HG03025 (cell line): ENCODE measurements around the gene KCNK3.
"Not testable (repeated sequence)": the region's sequence is repeated elsewhere in the genome, so short reads cannot be mapped to it uniquely, and the experiment has no call there.

Experiments used
- ATAC-seq: cut with Tn5 transposase; IDR thresholded peaks from one replicate; pipeline ENCODE4 v1.9.1; 2021; ENCODE audit warnings: mild to moderate bottlenecking, moderate library complexity; ENCODE audit not compliant: unreplicated experiment, low FRiP score

Gene KCNK3

DNA sequence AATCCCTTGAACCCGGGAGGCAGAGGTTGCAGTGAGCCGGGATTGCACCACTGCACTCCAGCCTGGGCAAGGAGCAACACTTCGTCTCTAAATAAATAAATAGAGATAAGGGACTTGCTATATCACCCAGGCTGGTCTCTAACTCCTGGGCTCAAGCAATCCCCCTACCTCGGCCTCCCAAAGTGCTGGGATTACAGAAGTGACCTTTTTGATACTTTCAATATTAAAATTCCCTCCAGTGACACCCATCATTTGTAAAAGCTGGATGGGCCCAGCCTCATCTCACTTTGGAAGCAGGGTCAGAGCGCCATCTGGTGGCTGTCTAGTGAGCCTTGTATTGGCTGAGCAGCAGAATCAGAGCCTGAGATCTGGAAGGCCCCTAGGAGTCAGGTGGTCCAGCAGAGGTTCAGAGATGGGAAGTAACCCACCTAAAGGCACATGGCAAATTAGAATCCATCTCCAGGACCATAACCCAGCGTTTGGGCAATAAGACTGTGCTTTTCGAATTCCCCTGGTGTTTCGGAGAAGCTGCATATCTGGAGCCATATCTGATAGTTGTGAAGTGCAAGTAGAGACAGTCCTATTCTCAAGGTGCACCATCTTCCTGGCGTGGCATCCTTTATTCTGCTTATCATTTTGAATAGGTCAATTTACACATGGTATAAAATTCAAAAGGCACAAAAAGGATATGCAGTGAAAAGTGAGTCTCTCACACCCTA, 53.2 kb downstream of the KCNK3 start:
- ATAC-seq = no peak

DNA sequence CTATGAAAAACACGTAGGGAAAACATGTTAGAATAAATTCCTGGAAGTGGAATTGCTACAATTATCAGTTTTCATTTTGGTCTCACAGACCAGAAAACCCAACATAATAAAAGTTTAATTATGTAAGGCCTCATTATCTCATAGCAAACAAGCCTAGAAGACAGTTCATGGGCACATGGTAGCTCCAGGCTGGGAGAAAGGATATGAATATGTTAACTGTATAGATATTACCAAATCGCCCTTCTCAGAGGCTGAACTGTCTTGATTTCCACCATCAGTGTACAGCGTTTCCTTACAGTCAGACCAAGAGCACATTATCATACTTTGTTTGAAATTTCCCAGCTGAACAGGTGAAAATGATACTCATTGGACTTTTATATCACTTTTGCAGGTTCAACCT, 54.4 kb downstream of the KCNK3 start:
- no peak for ATAC-seq

DNA sequence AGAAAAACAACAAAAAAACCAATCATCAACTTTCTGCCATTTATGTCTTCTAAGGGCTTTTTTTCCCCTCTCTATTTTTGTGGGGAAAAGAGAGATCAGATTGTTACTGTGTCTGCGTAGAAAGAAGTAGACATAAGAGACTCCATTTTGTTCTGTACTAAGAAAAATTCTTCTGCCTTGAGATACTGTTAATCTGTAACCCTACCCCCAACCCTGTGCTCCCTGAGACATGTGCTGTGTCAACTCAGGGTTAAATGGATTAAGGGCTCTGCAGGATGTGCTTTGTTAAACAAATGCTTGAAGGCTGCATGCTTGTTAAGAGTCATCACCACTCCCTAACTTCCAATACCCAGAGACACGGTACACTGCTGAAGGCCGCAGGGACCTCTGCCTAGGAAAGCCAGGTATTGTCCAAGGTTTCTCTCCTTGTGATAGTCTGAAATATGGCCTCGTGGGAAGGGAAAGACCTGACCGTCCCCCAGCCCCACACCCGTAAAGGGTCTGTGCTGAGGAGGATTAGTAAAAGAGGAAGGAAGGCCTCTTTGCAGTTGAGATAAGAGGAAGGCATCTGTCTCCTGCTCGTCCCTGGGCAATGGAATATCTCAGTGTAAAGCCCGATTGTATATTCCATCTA, 57.4 kb downstream of the KCNK3 start:
- ATAC-seq = not testable (repeated sequence)

DNA sequence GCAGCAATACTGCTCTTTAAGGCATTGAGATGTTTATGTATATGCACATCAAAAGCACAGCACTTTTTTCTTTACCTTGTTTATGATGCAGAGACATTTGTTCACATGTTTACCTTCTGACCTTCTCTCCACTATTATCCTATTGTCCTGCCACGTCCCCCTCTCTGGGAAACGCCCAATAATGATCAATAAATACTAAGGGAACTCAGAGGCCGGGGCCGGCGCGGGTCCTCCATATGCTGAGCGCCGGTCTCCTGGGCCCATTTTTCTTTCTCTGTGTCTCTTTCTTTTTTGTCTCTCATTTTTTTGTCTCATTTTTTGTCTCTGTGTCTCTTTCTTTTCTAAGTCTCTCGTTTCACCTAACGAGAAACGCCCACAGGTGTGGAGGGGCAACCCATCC, 57.9 kb downstream of the KCNK3 start:
- ATAC-seq = not testable (repeated sequence)

DNA sequence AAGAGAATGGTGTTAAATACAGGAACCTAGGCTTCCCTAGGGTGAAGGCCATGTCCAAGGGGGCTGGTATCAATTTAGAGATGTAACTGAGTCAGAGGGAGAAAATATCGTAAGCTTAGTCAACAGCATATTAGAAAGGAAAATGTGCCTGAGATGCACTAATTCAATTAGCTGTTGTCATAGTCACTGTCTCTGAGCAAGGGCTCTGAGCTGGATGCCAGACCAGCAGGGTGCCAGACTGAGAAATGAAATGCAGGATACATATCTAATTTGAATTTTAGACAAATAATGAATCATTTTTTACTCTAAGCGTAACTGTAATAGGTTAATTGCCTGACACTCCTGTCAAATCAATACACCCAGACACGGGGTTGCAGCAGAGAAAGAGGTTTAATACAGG, 60.1 kb downstream of the KCNK3 start:
- no peak for ATAC-seq

DNA sequence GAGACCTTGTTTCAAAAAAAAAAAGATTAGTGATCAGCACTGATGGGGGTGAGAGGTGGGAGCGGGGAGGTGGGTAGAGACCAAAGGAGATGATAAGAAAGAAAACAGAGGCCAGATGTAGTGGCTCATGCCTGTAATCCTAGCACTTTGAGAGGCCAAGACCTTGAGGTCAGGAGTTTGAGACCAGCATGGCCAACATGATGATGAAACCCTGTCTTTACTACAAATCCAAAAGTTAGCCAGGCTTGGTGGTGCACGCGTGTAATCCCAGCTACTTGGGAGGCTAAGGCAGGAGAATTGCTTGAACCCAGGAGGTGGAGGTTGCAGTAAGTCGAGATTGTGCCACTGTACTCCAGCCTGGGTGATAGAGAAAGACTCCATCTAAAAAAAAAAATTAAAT, 62.0 kb downstream of the KCNK3 start:
- no peak for ATAC-seq

DNA sequence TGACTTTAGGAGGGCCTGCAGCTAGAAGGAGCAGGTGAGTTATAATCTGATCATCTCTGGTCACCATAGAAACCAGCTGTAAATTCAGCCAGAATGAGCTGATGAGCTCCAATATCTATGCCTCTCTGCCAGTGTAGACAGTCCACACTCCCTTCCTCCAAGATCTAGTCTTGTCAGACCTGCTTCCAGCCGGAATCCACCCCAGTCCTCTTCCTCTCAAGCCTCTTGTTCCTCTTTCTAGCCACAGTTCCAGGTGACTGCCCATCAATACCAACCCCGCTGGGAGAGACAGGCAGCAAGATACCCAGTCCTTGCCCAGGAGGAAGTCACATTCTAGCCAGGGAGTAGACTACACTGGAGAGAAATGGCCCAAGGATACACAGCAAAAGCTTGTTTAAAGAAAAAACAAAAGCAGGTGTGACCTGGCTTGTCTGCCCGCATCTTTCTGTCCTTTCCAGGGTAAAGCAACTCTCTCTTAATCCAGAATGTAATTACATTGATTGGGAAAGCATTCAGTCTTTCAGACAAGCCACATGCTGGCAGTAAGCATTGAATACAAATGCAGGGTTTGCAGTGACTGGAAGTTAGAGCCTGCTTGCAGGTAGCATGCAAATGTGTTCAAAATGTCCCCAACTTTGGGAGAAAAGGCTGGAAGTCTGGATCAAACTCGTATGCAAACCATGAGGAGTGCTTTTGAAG, 62.6 kb downstream of the KCNK3 start:
- ATAC-seq = no peak

DNA sequence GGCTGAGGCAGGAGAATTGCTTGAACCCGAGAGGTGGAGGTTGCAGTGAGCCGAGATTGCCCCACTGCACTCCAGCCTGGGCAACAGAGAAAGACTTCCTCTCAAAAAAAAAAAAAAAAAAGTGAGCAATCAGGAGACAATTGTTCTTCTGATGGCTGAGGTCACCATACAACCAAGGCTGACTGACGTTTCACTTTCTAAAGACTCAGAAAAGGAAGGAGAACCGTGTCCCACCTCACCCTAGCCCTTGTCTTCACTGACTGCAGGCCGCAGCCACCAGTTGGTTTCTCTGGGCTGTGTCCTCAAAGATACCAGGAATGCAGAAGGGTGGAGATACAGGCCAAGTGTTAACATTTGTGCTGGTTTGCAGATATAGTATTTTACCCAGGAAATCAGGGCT, 63.8 kb downstream of the KCNK3 start:
- no peak for ATAC-seq

DNA sequence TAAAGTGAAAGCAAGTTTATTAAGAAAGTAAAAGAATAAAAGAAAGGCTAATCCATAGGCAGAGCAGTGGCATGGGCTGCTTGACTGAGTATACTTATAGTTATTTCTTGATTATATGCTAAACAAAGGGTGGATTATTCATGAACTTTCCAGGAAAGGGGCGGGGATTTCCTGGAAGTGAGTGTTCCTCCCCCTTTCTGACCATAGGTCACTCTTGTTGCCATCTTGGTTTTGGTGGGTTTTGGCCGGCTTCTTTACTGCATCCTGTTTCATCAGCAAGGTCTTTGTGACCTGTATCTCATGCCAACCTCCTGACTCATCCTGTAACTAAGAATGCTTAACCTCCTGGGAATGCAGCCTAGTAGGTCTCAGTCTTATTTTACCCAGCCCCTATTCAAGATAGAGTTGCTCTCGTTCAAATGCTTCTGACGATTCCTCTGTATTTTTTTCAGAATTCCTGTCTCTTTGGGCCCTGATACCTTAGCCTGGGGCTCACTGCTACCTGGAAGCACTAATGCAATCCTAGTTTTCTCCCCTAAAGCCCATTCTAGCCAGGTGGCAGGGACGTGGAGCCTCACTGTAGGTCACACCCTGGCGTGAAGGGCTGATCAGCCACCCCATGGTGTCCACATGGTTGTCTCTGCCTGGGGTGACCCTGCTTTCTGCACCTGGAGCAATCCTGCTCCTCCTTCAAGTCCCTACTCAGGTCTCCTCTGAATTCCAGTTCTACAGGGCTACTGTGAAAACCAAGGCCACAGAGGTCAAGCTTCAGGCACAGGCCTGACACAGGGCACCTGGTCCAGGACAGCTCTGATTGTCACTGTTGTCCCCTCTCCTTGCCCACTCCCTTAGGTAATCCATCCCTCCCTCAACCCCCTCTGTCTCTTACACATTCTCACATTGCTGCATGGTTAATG, 65.6 kb downstream of the KCNK3 start:
- ATAC-seq = no peak

DNA sequence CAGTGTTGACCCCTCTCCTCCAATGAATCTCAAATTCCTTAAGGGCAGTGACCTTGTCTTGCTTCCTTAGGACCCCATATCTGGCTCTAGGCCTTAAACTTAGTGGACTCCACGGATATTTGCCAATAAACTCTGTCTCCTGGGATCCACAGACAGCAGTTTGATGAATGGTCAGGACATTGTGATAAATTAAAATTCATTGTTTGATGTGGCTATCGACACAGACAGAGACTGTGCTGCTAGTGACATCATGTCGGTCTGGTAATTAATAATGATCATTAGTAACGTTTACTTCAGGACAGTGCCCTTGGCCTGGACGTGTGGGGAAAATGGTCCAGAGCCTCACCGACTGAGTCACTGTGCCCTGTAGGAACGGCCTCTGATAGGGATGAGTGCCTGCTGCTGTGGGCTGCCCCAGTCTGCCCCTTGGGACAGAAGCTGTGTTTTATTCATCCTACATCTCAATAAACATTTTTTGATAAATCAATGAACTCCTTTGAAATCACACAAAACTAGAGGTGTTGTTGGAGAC, 66.3 kb downstream of the KCNK3 start:
- ATAC-seq = no peak

DNA sequence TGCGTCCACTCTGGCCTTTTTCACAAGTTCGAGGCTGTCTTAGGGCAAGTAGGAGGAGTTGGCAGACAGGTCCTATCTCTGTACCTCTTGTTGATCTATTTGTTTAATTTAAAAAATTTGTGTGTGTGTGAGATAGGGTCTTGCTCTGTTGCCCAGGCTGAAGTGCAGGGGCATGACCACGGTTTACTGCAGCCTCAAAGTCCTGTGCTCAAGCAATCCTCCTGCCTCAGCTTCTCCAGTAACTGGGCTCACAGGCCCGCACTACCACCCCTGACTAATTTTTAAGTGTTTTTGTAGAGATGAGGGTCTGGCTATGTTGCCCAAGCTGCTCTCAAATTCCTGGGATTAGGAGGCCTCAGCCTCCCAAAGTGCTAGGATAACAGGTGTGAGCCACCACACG, 67.3 kb downstream of the KCNK3 start:
- ATAC-seq = no peak

DNA sequence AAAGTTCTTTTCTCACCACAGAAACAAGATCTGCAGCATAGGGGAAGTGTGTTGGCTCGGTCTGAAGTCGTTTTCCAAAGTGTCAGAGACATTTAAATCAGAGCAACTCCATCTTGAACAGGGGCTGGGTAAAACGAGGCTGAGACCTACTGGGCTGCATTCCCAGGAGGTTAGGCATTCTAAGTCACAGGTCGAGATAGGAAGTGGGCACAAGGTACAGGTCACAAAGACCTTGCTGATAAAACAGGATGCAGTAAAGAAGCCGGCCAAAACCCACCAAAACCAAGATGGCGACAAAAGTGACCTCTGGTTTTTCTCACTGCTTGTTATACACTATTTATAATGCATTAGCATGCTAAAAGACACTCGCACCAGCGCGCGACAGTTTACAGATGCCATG, 68.5 kb downstream of the KCNK3 start:
- not testable (repeated sequence) for ATAC-seq

DNA sequence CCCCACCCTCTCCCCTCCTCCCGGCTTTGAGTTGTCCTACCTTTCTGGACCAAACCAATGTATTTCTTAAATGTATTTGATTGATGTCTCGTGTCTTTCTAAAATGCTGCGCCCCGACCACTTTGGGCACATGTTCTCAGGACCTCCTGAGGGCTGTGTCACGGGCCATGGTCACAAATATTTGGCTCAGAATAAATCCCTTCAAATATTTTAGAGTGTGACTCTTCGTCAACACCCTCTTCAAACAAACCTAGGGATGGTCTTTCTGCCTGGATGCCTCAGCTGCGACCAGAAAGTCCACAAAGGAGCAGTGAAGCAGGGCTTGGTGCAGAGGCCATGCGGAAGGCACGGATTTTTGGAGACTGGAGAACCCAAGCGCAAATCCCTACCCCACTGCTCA, 70.5 kb downstream of the KCNK3 start:
- ATAC-seq = no peak

DNA sequence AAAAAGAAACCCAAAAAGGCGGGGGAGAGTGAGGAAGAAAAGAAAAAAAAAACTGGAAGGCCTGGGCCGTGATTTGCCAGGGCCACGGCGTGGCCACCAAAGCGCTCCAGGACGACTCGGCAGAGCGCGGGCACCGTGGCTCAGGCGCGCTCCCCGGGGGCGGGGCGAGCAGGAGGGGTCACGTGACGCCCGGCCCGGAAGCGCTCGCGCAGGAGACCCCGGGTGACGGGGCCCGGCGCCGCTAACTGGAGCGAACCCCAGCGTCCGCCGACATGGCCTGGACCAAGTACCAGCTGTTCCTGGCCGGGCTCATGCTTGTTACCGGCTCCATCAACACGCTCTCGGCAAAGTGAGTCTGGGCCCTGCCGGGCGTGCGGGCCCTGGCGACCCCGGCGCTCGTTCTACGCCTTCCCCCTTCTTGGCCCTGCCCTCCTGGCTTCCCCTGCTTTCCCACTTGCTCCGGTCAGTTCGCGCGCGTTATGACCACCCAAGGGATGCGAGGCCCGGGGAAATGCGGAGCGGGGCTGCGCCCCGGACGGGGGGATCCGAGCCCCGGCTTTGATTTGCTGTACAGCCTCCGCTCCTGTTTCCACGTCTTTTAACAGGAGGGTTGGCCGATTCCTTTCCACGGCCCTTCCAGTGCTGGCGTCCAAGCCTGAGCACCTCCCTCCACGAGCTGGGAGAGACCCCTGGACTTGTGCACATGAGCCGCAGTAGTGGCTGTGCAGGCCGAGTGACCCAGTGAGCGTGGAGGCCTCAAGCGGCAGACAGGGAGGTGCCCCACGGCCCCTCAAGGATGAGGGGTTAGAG, 71.8 kb downstream of the KCNK3 start, which contains the start of gene SLC35F6:
SLC35F6 (plus strand) TSS at position 207 of the 810 bp plus-strand sequence; CDS start at position 273, 66 bp downstream.
- ATAC-seq = no peak

DNA sequence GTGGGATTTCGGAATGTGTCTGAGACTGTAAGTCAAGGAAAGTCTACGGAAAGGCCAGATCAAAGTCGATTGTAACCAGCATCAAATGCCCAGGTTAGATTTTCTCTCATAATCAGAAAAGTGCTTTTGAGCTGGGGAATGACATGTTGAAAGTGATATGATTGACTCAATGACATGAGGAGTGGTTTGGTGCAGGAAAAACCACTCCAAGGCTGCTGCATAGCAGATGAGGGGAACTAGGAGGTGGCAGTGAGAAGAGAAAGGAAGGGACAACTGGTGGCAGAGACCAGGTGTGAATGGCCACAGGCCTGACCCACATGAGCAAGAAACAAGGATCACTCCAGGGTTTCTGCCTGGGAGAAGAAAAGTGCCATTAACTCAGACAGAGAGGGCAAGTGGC, 72.4 kb downstream of the KCNK3 start:
- no peak for ATAC-seq

DNA sequence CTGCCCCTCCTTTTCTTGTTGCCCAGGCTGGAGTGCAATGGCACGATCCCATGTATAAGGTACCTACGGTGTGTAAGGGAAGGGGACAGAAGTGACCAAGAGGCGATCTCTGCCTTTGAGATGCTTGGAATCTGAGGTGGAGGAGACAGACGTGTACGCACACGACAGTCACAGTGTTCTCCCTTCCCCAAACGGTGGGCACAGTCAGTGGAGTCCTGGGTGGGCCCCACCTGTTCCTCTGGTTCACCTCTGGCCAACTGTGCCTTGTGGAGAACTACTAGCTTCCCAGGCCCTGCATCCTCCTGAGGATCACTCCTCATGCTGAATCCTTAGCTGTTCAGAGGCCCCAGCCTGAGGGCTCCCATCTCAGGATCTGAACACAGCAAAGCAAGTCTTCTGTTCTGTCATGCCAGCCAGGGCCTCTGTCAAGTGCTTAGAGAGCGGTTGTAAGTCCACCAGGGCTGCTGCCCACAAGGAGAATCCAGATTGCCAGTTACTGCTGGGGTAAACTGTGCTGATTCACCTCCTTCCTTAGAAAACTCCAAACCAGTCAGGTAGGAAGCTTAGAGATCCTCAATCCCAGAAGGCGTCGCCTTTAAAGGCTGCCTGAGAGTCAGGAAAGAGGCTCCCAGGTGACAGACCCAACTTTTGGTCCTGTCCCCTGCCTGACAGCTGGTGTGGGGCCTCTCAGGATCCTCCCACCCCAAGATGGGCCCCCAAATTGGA, 73.1 kb downstream of the KCNK3 start:
- ATAC-seq = no peak

DNA sequence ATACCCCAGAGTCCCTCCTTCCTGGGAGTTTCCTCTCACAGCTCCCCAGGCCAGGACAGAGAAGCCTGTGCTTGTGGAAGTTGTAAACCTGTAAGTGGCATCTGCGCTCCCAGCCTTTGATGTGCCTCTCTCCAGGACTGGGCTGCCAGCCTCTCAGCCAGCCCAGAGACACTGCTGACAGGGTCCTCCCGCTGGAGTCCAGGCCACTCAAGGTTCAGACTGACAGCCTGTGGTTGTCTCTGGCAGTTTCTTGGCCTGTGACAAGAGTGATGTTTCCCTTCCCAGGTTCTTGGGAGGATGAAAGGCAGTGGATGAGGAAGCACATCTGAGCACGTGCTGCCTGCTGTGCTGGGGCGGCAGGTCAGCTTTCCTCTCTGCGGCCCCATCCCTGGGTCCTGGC, 74.6 kb downstream of the KCNK3 start:
- ATAC-seq = no peak

DNA sequence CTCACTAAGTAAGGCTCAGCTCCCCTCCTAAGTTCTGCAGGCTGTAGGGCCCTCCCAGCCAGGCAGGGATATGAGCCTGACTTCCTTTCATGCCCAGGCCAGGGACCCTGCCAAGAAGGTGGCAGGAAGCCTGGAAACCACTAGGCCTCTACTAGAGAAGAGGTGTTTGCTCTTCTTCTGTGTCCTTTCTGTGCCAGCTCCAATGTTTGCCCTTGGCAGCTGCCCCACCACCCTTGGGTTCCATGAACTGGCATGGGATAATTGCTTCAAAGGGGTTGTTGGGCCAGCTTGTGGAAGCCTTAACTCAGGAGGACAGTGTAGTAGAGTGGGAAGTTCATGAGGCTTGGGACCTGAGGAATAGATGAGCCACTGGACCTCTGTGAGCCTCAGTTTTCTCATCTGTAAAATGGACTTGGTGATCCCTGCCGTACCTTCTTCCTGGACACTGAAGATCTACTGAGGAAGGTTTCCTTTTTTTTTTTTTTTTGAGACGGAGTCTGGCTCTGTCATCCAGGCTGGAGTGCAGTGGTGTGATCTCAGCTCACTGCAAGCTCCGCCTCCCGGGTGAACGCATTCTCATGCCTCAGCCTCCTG, 75.5 kb downstream of the KCNK3 start:
- ATAC-seq = no peak

DNA sequence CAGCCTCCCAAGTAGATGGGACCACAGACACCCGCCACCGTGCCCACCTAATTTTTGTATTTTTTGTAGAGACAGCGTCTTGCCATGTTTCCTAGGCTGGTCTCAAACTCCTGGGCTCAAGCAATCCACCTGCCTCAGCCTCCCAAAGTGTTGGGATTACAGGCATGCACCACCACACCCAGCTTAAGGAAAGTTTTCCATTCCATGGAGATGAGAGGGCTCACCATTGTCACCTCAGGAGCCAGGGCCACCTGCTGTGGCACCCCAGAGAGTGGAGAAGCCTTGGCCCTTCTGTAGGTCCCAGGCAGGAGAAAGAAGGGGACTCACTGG, 76.2 kb downstream of the KCNK3 start:
- no peak for ATAC-seq
